WTC11 (cell line): ENCODE measurements around the gene STIM2. TPM values are rescaled to one million over a fixed set of nuclear protein-coding genes. Genes with fewer than 3 reads are reported as not detected.

Experiments
- ATAC-seq: fragments of 200-7000 bp; cut with Tn5 transposase; 2 replicates; pipeline ENCODE4 v1.10.0; 2021; ENCODE audit warnings: mild to moderate bottlenecking, moderate library complexity
- CTCF ChIA-PET: fragments of 300-600 bp; sonication (Branson Sonifier 250); formaldehyde crosslinking; loops from one replicate; lab custom pipeline; 2021; ENCODE audit warnings: antibody characterized with exemption; lab: Charles Lee
- POLR2A ChIA-PET: fragments of 350-600 bp; sonication (Branson Sonifier 250); formaldehyde crosslinking; loops from one replicate; lab custom pipeline; 2021; ENCODE audit warnings: antibody characterized with exemption; lab: Charles Lee
- DNase-seq: peaks from one replicate; pipeline ENCODE4 v3.0.0; 2021; ENCODE audit warnings: low spot score
- H3K27ac Mint-ChIP-seq: 2 replicates; pipeline ENCODE4 v1.8.0; 2021; ENCODE audit warnings: mixed read lengths
- H3K27me3 Mint-ChIP-seq: 2 replicates; pipeline ENCODE4 v1.8.0; 2021; ENCODE audit warnings: low read depth, mild to moderate bottlenecking, moderate library complexity, mixed read lengths
- H3K36me3 Mint-ChIP-seq: 2 replicates; pipeline ENCODE4 v1.8.0; 2021; ENCODE audit warnings: mixed read lengths
- H3K4me1 Mint-ChIP-seq: 2 replicates; pipeline ENCODE4 v1.8.0; 2022; ENCODE audit warnings: mixed read lengths
- H3K4me3 Mint-ChIP-seq: 2 replicates; pipeline ENCODE4 v1.8.0; 2021; ENCODE audit warnings: mild to moderate bottlenecking, moderate library complexity, mixed read lengths
- H3K9me3 Mint-ChIP-seq: 2 replicates; pipeline ENCODE4 v1.8.0; 2021; ENCODE audit warnings: mixed read lengths
- CREM ChIP-seq: sonication (generic); formaldehyde crosslinking; IDR thresholded peaks from 2 replicates; pipeline ENCODE4 v1.8.1; 2022; ENCODE audit warnings: mild to moderate bottlenecking, missing genetic modification reagents, moderate library complexity
- ETV6 ChIP-seq: sonication (generic); formaldehyde crosslinking; IDR thresholded peaks from 2 replicates; pipeline ENCODE4 v1.8.1; 2022; ENCODE audit warnings: mild to moderate bottlenecking, missing genetic modification reagents
- FOXK1 ChIP-seq: sonication (generic); formaldehyde crosslinking; IDR thresholded peaks from 2 replicates; pipeline ENCODE4 v1.8.0; 2022; ENCODE audit warnings: mild to moderate bottlenecking, moderate library complexity, missing genetic modification reagents
- MXD4 ChIP-seq: fragments of 250-450 bp; sonication (Bioruptor Pico); IDR thresholded peaks from 2 replicates; pipeline ENCODE4 v1.8.0; 2021; ENCODE audit warnings: mild to moderate bottlenecking, moderate library complexity, borderline replicate concordance
- MYBL2 ChIP-seq: sonication (generic); formaldehyde crosslinking; IDR thresholded peaks from 2 replicates; pipeline ENCODE4 v1.8.1; 2023; ENCODE audit warnings: mild to moderate bottlenecking, moderate library complexity, missing genetic modification reagents
- NFE2L1 ChIP-seq: sonication (generic); formaldehyde crosslinking; IDR thresholded peaks from 2 replicates; pipeline ENCODE4 v1.8.1; 2023; ENCODE audit warnings: missing genetic modification reagents
- NR1H2 ChIP-seq: sonication (generic); formaldehyde crosslinking; IDR thresholded peaks from 2 replicates; pipeline ENCODE4 v1.9.0; 2021; ENCODE audit warnings: mild to moderate bottlenecking, moderate library complexity, missing genetic modification reagents
- SOX15 ChIP-seq: fragments of 250-450 bp; sonication (Bioruptor Pico); IDR thresholded peaks from 2 replicates; pipeline ENCODE4 v1.9.0; 2021; ENCODE audit warnings: mild to moderate bottlenecking
- TCF7 ChIP-seq: sonication (generic); formaldehyde crosslinking; IDR thresholded peaks from 2 replicates; pipeline ENCODE4 v1.8.0; 2022; ENCODE audit warnings: mild to moderate bottlenecking, low read depth, missing genetic modification reagents, moderate library complexity
- total RNA-seq: library from RNA; stranded (reverse); gene quantifications from 3 replicates; pipeline ENCODE4 v1.2.3, GENCODE V29; 2021
- TF ChIP-seq, protein P1 (sequence below): sonication (generic); formaldehyde crosslinking; IDR thresholded peaks from 2 replicates; pipeline ENCODE4 v1.8.0; 2023; ENCODE audit warnings: mild to moderate bottlenecking, missing genetic modification reagents
- TF ChIP-seq, protein P2 (sequence below): sonication (generic); formaldehyde crosslinking; IDR thresholded peaks from 2 replicates; pipeline ENCODE4 v1.8.0; 2022; ENCODE audit warnings: mild to moderate bottlenecking, missing genetic modification reagents
- TF ChIP-seq, protein P3 (sequence below): sonication (generic); formaldehyde crosslinking; IDR thresholded peaks from 2 replicates; pipeline ENCODE4 v1.8.1; 2023; ENCODE audit warnings: mild to moderate bottlenecking, missing genetic modification reagents, moderate library complexity
- TF ChIP-seq, protein P4 (sequence below): sonication (generic); formaldehyde crosslinking; IDR thresholded peaks from 2 replicates; pipeline ENCODE4 v1.8.1; 2022; ENCODE audit warnings: mild to moderate bottlenecking, missing genetic modification reagents, moderate library complexity, borderline replicate concordance
- TF ChIP-seq, protein P5 (sequence below): sonication (generic); formaldehyde crosslinking; IDR thresholded peaks from 2 replicates; pipeline ENCODE4 v1.8.0; 2023; ENCODE audit warnings: missing genetic modification reagents
- TF ChIP-seq, protein P6 (sequence below): sonication (generic); formaldehyde crosslinking; IDR thresholded peaks from 2 replicates; pipeline ENCODE4 v1.8.0; 2022; ENCODE audit warnings: missing genetic modification reagents

Gene STIM2
- total RNA-seq, 1 experiment from 2014 or later: 22.4 TPM

DNA sequence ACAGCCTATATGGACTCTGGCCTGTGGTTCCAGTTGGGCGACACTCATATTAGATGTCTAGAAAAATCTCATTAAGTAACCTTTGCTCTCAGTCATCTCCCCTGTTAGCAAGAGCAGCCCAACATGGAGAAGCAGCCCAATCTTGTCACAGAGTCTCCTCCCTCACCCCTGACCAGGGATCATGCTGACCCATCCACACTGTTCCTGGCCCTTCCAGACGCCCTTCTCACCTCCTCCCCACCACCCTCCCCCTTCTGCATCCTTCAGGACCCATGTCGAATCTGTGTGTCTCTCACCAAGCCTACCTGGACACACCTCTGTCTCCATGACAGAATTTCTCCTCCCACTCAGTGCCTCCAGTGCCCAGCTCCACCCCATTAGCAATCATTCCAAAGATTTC lies 190.1 kb downstream of the STIM2 start (continued):
- TF ChIP-seq, protein P1, sequence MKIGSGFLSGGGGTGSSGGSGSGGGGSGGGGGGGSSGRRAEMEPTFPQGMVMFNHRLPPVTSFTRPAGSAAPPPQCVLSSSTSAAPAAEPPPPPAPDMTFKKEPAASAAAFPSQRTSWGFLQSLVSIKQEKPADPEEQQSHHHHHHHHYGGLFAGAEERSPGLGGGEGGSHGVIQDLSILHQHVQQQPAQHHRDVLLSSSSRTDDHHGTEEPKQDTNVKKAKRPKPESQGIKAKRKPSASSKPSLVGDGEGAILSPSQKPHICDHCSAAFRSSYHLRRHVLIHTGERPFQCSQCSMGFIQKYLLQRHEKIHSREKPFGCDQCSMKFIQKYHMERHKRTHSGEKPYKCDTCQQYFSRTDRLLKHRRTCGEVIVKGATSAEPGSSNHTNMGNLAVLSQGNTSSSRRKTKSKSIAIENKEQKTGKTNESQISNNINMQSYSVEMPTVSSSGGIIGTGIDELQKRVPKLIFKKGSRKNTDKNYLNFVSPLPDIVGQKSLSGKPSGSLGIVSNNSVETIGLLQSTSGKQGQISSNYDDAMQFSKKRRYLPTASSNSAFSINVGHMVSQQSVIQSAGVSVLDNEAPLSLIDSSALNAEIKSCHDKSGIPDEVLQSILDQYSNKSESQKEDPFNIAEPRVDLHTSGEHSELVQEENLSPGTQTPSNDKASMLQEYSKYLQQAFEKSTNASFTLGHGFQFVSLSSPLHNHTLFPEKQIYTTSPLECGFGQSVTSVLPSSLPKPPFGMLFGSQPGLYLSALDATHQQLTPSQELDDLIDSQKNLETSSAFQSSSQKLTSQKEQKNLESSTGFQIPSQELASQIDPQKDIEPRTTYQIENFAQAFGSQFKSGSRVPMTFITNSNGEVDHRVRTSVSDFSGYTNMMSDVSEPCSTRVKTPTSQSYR: no peak
- TF ChIP-seq NFE2L1 (CRISPR knock-in tag): no peak
- no peak for TF ChIP-seq ETV6
- no peak for TF ChIP-seq FOXK1 (CRISPR knock-in tag)
- TF ChIP-seq SOX15 (CRISPR knock-in tag): no peak
- no peak for TF ChIP-seq MXD4 (CRISPR knock-in tag)
- TF ChIP-seq, protein P2, sequence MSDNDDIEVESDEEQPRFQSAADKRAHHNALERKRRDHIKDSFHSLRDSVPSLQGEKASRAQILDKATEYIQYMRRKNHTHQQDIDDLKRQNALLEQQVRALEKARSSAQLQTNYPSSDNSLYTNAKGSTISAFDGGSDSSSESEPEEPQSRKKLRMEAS (CRISPR knock-in tag): no peak
- no peak for TF ChIP-seq NR1H2
- TF ChIP-seq, protein P3, sequence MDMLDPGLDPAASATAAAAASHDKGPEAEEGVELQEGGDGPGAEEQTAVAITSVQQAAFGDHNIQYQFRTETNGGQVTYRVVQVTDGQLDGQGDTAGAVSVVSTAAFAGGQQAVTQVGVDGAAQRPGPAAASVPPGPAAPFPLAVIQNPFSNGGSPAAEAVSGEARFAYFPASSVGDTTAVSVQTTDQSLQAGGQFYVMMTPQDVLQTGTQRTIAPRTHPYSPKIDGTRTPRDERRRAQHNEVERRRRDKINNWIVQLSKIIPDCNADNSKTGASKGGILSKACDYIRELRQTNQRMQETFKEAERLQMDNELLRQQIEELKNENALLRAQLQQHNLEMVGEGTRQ (CRISPR knock-in tag): no peak
- TF ChIP-seq, protein P4, sequence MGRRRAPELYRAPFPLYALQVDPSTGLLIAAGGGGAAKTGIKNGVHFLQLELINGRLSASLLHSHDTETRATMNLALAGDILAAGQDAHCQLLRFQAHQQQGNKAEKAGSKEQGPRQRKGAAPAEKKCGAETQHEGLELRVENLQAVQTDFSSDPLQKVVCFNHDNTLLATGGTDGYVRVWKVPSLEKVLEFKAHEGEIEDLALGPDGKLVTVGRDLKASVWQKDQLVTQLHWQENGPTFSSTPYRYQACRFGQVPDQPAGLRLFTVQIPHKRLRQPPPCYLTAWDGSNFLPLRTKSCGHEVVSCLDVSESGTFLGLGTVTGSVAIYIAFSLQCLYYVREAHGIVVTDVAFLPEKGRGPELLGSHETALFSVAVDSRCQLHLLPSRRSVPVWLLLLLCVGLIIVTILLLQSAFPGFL (CRISPR knock-in tag): no peak

DNA sequence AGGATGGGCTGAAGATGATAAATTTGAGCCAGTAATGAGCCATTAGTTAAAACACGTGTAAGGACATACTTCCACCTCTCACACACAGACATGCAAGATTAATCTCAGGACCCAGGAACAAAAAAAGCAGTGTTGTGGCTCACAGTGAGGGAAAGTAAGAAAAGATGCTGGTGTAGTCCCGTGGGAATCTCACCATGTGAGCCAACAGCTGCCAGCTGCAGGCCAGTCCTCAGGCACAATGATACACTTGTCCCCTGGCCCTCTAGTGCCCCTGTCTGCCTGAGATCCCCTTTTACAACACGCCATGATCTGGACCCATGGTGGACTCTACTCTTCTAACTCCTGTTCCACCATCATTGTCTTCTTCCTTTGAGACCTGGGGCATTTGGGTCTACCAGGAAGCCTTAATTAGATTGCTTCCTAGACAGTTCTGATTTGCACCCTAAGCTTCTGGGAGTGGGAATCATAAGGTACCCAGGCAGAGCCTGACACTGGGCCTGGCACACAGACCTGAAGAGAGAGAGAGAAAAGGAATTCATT lies 194.7 kb downstream of the STIM2 start:
- H3K36me3 Mint-ChIP-seq: no peaks in the 10 kb centered on the region
- no peaks in the 10 kb centered on the region for H3K9me3 Mint-ChIP-seq
- DNase-seq: no peak
- ChIA-PET CTCF (interaction anchor here (0.5 to 1.7 kb wide), 2 partner anchors 29 to 467 kb away, joined by 3 to 8 read pairs; no protein-coding TSS in a partner anchor), POLR2A (no interaction called here)
- no peak overlapping the region for H3K4me3 Mint-ChIP-seq
- no peaks in the 10 kb centered on the region for H3K27me3 Mint-ChIP-seq
- no peak for ATAC-seq
- no peak overlapping the region for H3K27ac Mint-ChIP-seq
- H3K4me1 Mint-ChIP-seq: peaks cover 32% of the 10 kb centered on the region
- no peak for TF ChIP-seq CREM (CRISPR knock-in tag)
- TF ChIP-seq, protein P5, sequence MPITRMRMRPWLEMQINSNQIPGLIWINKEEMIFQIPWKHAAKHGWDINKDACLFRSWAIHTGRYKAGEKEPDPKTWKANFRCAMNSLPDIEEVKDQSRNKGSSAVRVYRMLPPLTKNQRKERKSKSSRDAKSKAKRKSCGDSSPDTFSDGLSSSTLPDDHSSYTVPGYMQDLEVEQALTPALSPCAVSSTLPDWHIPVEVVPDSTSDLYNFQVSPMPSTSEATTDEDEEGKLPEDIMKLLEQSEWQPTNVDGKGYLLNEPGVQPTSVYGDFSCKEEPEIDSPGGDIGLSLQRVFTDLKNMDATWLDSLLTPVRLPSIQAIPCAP (CRISPR knock-in tag): no peak
- TF ChIP-seq MYBL2 (CRISPR knock-in tag): no peak
- TF ChIP-seq TCF7 (CRISPR knock-in tag): no peak
- TF ChIP-seq, protein P2 (CRISPR knock-in tag): no peak

DNA sequence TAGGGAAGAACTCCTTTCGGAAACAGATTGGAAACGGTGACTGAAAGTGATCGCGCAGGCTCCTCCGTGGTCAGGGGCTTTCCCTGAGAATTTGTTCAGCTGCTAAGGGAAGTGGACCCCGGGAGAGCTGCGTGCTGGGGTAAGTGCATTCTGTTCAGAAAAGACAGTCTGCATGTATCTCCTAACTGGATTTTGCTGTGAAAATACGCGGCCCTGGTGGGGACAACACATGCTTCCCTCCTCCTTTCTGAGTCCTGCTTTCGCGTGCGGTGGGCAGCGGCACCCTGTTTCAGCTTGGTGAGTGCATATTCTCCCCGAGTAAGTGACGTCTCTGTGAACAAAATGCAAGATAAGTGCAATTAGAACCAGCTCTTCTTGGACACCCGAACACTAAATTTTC lies 195.6 kb downstream of the STIM2 start:
- no peaks in the 10 kb centered on the region for H3K27me3 Mint-ChIP-seq
- H3K4me1 Mint-ChIP-seq: peaks cover 34% of the 10 kb centered on the region
- H3K9me3 Mint-ChIP-seq: no peaks in the 10 kb centered on the region
- no peaks in the 10 kb centered on the region for H3K36me3 Mint-ChIP-seq
- H3K27ac Mint-ChIP-seq: no peak overlapping the region
- DNase-seq: no peak
- H3K4me3 Mint-ChIP-seq: no peak overlapping the region
- no peak for ATAC-seq
- TF ChIP-seq, protein P6, sequence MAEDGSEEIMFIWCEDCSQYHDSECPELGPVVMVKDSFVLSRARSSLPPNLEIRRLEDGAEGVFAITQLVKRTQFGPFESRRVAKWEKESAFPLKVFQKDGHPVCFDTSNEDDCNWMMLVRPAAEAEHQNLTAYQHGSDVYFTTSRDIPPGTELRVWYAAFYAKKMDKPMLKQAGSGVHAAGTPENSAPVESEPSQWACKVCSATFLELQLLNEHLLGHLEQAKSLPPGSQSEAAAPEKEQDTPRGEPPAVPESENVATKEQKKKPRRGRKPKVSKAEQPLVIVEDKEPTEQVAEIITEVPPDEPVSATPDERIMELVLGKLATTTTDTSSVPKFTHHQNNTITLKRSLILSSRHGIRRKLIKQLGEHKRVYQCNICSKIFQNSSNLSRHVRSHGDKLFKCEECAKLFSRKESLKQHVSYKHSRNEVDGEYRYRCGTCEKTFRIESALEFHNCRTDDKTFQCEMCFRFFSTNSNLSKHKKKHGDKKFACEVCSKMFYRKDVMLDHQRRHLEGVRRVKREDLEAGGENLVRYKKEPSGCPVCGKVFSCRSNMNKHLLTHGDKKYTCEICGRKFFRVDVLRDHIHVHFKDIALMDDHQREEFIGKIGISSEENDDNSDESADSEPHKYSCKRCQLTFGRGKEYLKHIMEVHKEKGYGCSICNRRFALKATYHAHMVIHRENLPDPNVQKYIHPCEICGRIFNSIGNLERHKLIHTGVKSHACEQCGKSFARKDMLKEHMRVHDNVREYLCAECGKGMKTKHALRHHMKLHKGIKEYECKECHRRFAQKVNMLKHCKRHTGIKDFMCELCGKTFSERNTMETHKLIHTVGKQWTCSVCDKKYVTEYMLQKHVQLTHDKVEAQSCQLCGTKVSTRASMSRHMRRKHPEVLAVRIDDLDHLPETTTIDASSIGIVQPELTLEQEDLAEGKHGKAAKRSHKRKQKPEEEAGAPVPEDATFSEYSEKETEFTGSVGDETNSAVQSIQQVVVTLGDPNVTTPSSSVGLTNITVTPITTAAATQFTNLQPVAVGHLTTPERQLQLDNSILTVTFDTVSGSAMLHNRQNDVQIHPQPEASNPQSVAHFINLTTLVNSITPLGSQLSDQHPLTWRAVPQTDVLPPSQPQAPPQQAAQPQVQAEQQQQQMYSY (CRISPR knock-in tag): no peak
- CTCF ChIA-PET: interaction anchor here (0.5 to 1.7 kb wide), 3 partner anchors 8 to 113 kb away, joined by 4 to 8 read pairs (median 5); no protein-coding TSS in a partner anchor
- POLR2A ChIA-PET: no interaction called here
